GM19372 (cell line): Measurements from ENCODE around the gene TMIGD2.
"Not testable (repeated sequence)": the region's sequence is repeated elsewhere in the genome, so short reads cannot be mapped to it uniquely, and the experiment has no call there.

ENCODE experiments used
- ATAC-seq: cut with Tn5 transposase; IDR thresholded peaks from one replicate; pipeline ENCODE4 v1.9.1; 2021; ENCODE audit warnings: mild to moderate bottlenecking, low read depth, moderate library complexity; ENCODE audit not compliant: unreplicated experiment

Gene TMIGD2

DNA sequence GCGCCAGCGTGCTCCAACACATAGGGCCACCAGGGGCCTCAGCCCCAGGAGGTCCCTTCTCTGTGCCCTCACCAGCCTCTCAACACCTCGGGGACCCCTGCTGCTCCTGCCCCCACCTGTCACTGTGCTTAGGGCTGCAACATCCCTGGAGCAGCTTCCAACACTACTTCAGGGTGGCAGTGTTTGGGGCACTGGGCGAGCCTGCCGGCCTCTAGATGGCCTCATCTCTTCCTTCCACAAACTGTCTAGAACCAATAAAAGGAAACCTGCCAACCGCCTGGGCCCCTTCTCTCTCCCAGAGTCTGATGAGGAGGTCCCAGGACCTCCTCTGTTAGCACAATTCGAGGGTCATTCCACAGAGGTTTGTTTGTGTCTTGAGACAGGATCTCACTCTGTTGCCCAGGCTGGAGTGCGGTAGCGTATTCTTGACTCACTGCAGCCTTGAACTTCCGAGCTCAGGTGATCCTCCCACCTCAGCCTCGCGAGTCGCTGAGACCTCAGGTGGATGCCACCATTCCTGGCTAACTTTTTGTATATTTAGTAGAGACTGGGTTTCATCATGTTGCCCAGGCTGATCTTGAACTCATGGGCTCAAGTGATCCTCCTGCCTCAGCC lies 33.3 kb downstream of the TMIGD2 start:
- no peak for ATAC-seq

DNA sequence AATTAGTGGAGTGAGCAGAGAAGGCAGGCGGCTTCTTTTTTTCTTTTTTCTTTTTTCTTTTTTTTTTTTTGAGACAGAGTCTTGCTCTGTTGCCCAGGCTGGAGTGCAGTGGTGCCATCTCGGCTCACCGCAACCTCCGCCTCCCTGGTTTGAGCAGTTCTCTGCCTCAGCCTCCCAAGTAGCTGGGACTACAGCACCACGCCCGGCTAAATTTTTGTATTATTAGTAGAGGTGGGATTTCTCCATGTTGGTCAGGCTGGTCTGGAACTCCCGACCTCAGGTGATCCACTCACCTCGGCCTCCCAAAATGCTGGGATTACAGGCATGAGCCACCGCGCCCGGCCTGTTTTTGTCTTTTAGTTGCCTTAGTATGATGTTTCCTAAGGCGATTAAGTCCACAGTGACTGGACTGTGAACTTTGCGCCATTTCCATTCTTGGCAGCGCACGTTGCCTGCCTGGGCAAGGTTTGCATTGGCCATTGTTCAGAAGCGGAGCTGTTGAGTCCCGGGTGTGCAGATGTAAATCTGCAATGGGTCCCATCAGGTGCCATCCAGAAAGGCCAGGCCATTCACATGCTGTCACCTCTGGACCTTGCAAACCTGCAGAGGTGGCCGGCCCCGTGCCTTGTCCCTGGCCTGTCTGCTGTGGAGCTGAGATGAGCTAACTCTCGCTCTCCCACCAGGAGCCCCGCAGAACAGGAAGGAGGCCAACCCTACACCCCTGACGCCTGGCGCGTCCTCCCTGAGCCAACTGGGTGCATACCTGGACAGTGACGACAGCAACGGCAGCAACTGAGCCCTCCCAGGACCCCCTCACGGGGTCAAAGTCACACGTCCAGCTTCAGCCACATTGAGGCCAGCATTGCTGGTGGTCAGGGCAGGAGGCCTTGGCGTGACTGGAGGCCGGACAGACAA lies 34.0 kb downstream of the TMIGD2 start:
- ATAC-seq: no peak

DNA sequence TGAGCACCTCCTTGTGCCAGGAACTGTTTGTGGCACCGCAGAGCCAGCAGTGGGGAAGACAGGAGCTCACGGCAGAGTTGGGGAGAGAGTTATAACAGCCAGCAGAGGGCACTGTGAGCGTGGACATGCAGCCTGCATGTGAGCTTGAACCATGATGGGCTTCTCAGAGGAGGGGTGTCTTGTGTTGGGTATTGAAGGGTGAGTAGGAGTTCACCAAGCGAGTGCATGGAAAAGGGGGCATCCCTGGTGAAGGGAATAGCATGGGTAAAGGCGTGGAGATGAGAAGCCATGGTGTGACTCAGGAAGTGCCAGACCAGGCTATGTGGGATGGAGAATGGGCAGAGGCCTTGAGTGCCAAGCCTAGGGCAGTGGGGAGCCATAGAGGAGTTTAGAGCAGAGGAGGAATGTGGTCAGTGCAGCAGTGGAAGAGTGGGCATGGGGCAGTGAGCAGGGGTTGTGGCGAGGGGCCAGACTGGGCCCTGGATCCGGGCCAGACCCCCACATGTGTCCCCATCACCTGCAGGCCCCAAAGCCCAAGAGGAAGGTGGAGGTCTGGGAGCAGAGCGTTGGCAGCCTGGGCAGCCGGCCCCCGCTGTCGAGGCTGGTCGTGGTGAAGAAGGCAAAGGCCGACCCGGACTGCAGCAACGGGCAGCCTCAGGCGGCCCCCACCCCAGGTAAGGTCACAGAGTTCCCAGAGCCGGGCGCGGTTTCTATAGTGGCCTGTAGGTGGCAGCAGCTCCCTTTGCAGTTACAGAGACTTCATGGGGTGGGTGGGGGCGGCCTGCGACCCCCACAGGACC lies 34.9 kb downstream of the TMIGD2 start:
- no peak for ATAC-seq

DNA sequence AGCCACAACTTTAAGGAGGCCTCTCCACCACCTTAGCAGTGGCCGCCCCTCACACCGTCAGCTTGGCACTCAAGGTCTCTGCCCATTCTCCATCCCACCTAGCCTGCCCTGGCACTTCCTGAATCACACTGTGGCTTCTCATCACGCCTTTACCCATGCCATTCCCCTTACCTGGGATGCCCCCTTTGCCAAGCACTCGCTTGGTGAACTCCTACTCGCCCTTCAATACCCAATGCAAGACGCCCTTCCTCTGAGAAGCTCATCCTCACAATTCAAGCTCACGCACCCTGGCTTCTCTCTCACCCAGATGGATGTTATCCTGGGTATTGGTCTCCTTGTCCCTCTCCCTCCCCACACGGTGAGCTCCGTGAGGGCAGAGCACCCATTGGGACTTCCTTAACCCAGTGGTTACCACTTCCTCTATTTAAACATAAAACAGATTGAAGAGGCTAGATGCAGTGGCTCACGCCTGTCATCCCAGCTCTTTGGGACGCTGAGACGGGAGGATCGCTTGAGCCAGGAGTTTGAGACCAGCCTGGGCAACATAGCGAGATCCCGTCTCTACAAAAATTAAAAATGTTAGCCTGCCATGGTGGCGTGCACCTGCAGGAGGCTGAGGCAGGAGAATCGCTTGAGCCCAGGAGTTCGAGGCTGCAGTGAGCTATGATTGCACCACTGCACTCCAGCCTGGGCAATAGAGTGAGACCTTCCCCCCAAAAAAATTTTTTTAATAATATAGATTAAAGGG lies 35.8 kb downstream of the TMIGD2 start:
- no peak for ATAC-seq

DNA sequence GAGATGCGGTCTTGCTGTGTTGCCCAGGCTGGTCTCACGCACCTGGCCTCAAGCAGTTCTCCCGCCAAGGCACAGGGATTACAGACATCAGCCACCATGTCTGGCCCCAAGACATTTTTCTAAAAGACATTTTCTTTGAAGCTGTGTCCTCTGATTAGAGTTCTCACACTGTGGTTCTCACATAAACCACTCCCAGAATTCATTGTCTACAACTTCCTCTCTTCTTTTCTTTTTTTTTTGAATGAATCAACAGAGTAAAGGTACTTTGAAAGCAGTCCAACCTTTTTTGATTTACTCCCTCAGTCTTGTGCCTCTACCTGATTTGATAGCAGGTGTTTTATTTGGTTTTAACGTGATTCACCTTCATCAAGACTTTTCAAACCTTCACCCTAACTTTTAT lies 37.4 kb downstream of the TMIGD2 start:
- ATAC-seq: no peak

DNA sequence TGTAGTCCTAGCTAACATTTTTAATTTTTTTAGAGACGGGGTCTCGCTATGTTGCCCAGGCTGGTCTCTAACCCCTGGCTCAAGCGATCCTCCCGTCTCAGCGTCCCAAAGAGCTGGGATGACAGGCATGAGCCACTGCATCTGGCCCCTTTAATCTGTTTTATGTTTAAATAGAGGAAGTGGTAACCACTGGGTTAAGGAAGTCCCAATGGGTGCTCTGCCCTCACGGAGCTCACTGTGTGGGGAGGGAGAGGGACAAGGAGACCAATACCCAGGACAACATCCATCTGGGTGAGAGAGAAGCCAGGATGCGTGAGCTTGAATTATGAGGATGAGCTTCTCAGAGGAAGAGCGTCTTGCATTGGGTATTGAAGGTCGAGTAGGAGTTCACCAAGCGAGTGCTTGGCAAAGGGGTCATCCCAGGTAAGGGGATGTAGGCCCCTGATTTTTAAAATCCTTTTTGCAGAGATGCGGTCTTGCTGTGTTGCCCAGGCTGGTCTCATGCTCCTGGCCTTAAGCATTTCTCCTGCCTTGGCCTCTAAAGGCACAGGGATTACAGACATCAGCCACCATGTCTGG lies 41.5 kb downstream of the TMIGD2 start:
- no peak for ATAC-seq

DNA sequence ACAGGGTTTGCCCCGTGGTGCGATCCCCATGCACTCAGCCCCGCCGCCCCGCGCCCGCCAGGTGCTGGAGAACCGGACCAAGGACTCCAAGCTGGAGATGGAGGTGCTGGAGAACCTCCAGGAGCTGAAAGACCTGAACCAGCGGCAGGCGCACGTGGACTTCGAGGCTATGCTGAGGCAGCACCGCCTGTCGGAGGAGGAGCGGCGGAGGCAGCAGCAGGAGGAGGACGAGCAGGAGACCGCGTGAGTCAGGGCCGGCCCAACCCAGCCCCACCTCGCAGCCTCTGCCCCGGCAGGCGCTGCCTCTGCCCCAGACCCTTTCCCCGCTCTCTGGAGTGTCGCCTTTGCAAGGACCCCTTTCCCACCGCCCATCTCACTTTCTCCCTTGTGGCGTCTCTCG lies 44.0 kb downstream of the TMIGD2 start:
- ATAC-seq: no peak

DNA sequence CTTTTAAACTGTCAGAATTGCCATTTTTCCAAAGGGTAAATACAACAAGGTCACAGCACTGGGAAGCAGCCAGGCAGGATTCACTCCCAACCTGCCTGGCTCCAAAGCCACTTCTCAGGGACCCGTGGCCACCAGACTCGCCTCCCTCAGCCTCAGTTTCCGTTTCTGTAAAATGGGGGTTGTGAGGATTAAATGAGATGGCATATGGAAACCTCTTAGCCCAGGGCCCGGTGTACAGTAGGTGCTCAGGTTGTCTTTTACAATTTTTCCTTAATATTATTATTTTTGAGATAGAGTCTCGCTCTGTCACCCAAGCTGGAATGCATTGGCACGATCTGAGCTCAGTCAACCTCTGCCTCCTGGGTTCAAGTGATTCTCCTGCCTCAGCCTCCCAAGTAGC lies 45.2 kb downstream of the TMIGD2 start:
- no peak for ATAC-seq

DNA sequence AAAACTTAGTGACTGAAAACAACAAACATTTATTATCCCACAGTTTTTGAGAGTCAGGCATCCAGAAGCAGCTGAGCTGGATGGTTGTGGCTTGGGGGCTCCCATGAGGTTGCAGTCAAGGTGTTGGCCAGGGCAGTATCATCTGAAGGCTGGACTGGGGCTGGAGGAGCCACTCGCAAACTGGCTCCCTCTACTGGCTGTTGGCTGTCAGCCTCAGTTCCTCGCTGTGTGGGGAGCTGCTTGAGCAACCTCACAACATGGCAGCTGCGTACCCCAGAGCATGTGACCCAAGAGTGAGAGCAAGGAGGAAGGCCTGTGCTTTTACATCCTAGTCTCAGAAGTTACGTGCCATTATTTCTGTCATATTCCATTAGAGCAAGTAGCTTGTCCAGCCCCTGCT lies 45.6 kb downstream of the TMIGD2 start:
- no peak for ATAC-seq

DNA sequence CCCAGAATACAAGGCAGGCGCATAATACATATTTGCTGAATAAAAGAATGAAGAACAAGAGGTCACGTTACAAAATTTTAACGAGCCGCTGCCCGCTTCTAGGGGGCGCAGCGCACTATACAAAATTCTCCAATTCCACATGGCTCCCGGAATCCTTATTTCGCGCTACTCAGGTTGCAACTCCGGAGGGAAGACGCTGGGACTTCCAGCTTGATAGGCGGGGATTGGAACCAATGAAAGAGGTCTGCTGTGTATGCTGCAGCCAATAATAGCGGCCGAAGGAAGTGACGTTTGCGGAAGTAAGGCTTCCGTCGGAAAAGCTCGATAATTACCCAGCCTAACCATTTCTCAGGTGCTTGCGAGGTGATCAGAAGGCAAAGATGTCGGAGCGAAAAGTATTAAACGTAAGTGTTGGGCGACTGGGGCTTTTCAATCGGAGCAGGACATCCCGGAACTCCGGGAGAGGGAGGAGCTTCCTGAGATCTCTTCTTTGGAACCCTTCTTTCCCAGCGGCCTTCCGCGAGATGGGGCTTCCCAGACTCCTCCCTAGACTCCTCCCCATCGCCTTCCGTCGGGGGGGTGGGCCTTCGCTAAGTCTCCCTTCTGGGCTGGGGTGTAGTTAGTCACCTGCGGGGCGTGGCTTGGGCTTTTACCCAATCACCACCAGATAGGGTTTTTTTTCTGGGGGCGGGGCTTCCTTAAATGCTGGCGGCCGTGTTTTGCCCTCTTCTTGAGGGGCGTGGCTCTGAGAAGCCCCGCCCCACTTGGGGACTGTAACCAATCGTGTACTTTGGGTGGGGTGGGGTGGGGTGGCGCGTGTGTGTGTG lies 55.2 kb downstream of the TMIGD2 start, which contains the start of gene YJU2:
YJU2 (plus strand) TSS at position 314 of the 827 bp plus-strand sequence; CDS start at position 381, 67 bp downstream.
- peak; percentile 83 for ATAC-seq

DNA sequence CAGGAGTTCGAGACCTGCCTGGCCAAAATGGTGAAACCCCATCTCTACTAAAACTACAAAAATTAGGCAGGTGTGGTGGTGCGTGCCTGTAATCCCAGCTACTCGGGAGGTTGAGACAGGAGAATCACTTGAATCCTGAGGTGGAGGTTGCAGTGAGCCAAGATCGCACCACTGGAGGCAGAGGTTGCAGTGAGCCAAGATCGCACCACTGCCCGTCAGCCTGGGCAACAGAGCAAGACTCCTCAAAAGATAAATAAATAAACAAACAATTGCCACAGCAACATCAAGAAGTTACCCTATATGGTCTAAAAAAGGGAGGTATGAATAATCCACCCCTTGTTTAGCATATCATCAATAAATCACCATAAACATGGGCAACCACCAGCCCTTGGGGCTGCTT lies 56.3 kb downstream of the TMIGD2 start:
- ATAC-seq: not testable (repeated sequence)
